ENCODE results near the gene SHISA9.

- TF ChIP-seq CTCF (IDR thresholded peaks at IDR 0.05) (no peak), POLR2AphosphoS5 (IDR thresholded peaks at IDR 0.05) (no peak)
These were observed 193.7 kb downstream of the SHISA9 start for GRCh38 chr16:13095061-13095460.

Measured in breast epithelium (tissue), 3 donors.